ENCODE results near the gene CCDC154.

The CCDC154 gene

GRCh38 chr16:1474082-1474795 is 29.9 kb upstream of the CCDC154 start:
- H3K27me3 ChIP-seq (ENCODE audit: insufficient read depth, low read length, poor library complexity, severe bottlenecking), result no peaks in the 10 kb centered on the region
- peak overlapping the region; percentile 61 for H3K9ac ChIP-seq (ENCODE audit: low read depth, low read length, poor library complexity, severe bottlenecking)
- H2AFZ ChIP-seq (ENCODE audit: low read length), result no peak overlapping the region; the same call in 1 of the 2 replicates
- H3K4me2 ChIP-seq (ENCODE audit: low read depth, low read length, poor library complexity, severe bottlenecking), result peak overlapping the region; percentile 80
- H4K20me1 ChIP-seq (ENCODE audit: insufficient read depth, low read length, poor library complexity, severe bottlenecking), result no peaks in the 10 kb centered on the region
- no peaks in the 10 kb centered on the region for H3K36me3 ChIP-seq (ENCODE audit: insufficient read depth, low read length)
- H3K4me1 ChIP-seq (ENCODE audit: insufficient read depth, low read length, poor library complexity, severe bottlenecking), result no peaks in the 10 kb centered on the region
- TF ChIP-seq, protein P1, sequence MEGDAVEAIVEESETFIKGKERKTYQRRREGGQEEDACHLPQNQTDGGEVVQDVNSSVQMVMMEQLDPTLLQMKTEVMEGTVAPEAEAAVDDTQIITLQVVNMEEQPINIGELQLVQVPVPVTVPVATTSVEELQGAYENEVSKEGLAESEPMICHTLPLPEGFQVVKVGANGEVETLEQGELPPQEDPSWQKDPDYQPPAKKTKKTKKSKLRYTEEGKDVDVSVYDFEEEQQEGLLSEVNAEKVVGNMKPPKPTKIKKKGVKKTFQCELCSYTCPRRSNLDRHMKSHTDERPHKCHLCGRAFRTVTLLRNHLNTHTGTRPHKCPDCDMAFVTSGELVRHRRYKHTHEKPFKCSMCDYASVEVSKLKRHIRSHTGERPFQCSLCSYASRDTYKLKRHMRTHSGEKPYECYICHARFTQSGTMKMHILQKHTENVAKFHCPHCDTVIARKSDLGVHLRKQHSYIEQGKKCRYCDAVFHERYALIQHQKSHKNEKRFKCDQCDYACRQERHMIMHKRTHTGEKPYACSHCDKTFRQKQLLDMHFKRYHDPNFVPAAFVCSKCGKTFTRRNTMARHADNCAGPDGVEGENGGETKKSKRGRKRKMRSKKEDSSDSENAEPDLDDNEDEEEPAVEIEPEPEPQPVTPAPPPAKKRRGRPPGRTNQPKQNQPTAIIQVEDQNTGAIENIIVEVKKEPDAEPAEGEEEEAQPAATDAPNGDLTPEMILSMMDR (conservative IDR thresholded peaks at IDR 0.05; ENCODE audit: low read length), result no peak
- no peak for TF ChIP-seq EZH2phosphoT487 (IDR thresholded peaks at IDR 0.05; ENCODE audit: borderline replicate concordance)
- H3K9me2 ChIP-seq (replicated peaks; ENCODE audit: low read depth, low read length), result no peaks in the 10 kb centered on the region
- H3K4me3 ChIP-seq (ENCODE audit: low read length, poor library complexity, severe bottlenecking), result peak overlapping the region; percentile 80
- no peaks in the 10 kb centered on the region for H3K9me3 ChIP-seq (ENCODE audit: insufficient read depth, low read depth, low read length)
- H3K79me2 ChIP-seq (ENCODE audit: insufficient read depth, low read length), result peaks cover 7% of the 10 kb centered on the region; the same call in 1 of the 2 replicates
- no peaks in the 10 kb centered on the region for H3F3A ChIP-seq (ENCODE audit: low read depth)

GRCh38 chr16:1472974-1473373 is 28.6 kb upstream of the CCDC154 start:
- Histone ChIP-seq H3K4me1 (ENCODE audit: insufficient read depth, low read length, poor library complexity, severe bottlenecking) (no peaks in the 10 kb centered on the region), H4K20me1 (ENCODE audit: insufficient read depth, low read length, poor library complexity, severe bottlenecking) (no peaks in the 10 kb centered on the region), H3K27me3 (ENCODE audit: insufficient read depth, low read length, poor library complexity, severe bottlenecking) (no peaks in the 10 kb centered on the region), H3F3A (ENCODE audit: low read depth) (no peaks in the 10 kb centered on the region), H3K4me2 (ENCODE audit: low read depth, low read length, poor library complexity, severe bottlenecking) (no peak overlapping the region), H3K9me2 (replicated peaks; ENCODE audit: low read depth, low read length) (no peaks in the 10 kb centered on the region), H2AFZ (ENCODE audit: low read length) (no peak overlapping the region), H3K79me2 (ENCODE audit: insufficient read depth, low read length) (peaks cover 7% of the 10 kb centered on the region; the same call in 1 of the 2 replicates), H3K4me3 (ENCODE audit: low read length, poor library complexity, severe bottlenecking) (no peak overlapping the region), H3K9me3 (ENCODE audit: insufficient read depth, low read depth, low read length) (no peaks in the 10 kb centered on the region), H3K9ac (ENCODE audit: low read depth, low read length, poor library complexity, severe bottlenecking) (no peak overlapping the region), H3K36me3 (ENCODE audit: insufficient read depth, low read length) (no peaks in the 10 kb centered on the region)
- TF ChIP-seq, protein P1 (conservative IDR thresholded peaks at IDR 0.05; ENCODE audit: low read length), result no peak
- TF ChIP-seq EZH2phosphoT487 (IDR thresholded peaks at IDR 0.05; ENCODE audit: borderline replicate concordance), result no peak

DNA sequence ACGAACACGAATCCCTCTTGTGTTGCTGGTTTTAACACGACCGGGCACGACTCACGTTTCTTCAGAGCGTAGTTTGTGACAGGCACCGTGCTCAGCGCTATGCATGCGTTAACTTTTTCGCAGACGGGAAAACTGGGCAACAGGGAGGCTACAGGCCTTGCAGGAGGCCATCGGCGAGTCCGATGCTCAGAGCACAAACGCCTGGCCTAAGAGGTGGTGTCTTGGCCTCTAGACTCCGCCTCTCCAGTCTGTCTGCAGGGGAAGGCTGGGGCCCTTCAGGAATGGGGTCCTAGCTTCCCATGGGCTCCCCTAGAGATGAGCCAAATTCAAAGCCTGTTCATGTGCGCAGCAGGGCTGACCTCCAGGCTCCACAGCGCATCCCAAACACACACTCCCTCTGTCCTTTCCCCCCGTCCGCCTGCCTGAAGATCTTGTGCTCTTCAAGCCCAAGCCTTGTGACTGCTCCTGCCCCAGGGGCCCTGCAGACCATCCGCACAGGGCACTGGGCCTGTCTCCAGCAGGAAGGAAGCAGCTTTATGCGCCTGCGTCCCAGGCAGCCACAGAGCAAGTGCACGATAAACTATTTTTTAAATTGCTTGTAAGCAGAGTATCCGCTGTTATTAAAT is 27.3 kb upstream of the CCDC154 start:
- H3K4me2 ChIP-seq (ENCODE audit: low read depth, low read length, poor library complexity, severe bottlenecking), result no peak overlapping the region
- no peaks in the 10 kb centered on the region for H3K36me3 ChIP-seq (ENCODE audit: insufficient read depth, low read length)
- no peak overlapping the region for H3K4me3 ChIP-seq (ENCODE audit: low read length, poor library complexity, severe bottlenecking)
- H3K9me3 ChIP-seq (ENCODE audit: insufficient read depth, low read depth, low read length), result no peaks in the 10 kb centered on the region
- H2AFZ ChIP-seq (ENCODE audit: low read length), result no peak overlapping the region
- H3K4me1 ChIP-seq (ENCODE audit: insufficient read depth, low read length, poor library complexity, severe bottlenecking), result no peaks in the 10 kb centered on the region
- no peaks in the 10 kb centered on the region for H4K20me1 ChIP-seq (ENCODE audit: insufficient read depth, low read length, poor library complexity, severe bottlenecking)
- no peak for TF ChIP-seq EZH2phosphoT487 (IDR thresholded peaks at IDR 0.05; ENCODE audit: borderline replicate concordance)
- TF ChIP-seq, protein P1 (conservative IDR thresholded peaks at IDR 0.05; ENCODE audit: low read length), result no peak
- no peaks in the 10 kb centered on the region for H3F3A ChIP-seq (ENCODE audit: low read depth)
- H3K9me2 ChIP-seq (replicated peaks; ENCODE audit: low read depth, low read length), result no peaks in the 10 kb centered on the region
- H3K27me3 ChIP-seq (ENCODE audit: insufficient read depth, low read length, poor library complexity, severe bottlenecking), result no peaks in the 10 kb centered on the region
- peaks cover 7% of the 10 kb centered on the region; the same call in 1 of the 2 replicates for H3K79me2 ChIP-seq (ENCODE audit: insufficient read depth, low read length)
- H3K9ac ChIP-seq (ENCODE audit: low read depth, low read length, poor library complexity, severe bottlenecking), result no peak overlapping the region

Data from Loucy (cell line).